GM12892 (cell line): Measurements from ENCODE around the gene THUMPD2.

ENCODE experiments used
- POLR2A ChIP-seq: IDR thresholded peaks from 2 replicates; pipeline ENCODE4 v1.6.1; 2011; ENCODE audit warnings: low read depth, low read length, control low read depth
- POLR2AphosphoS5 ChIP-seq: IDR thresholded peaks from 2 replicates; pipeline ENCODE4 v1.6.1; 2011; ENCODE audit warnings: low read depth, low read length, control low read depth

- no peak for TF ChIP-seq POLR2A
- TF ChIP-seq POLR2AphosphoS5 = no peak
Measured at GRCh38 chr2:39725401-39725800, 53.7 kb downstream of the THUMPD2 start.
